HEK293T (cell line): Measurements from ENCODE around the gene NPR3.

Experiments
- ARNT ChIP-seq: fragments of 450-650 bp; IDR thresholded peaks from 2 replicates; pipeline ENCODE4 v1.6.1; 2017; ENCODE audit warnings: mild to moderate bottlenecking
- BHLHE40 ChIP-seq: fragments of 450-650 bp; IDR thresholded peaks from 2 replicates; pipeline ENCODE4 v1.6.1; 2016; ENCODE audit warnings: mild to moderate bottlenecking, moderate library complexity, borderline replicate concordance
- CTBP1 ChIP-seq: fragments of 450-650 bp; IDR thresholded peaks from 2 replicates; pipeline ENCODE4 v1.6.1; 2016; ENCODE audit warnings: borderline replicate concordance
- ELF4 ChIP-seq: fragments of 450-650 bp; IDR thresholded peaks from 2 replicates; pipeline ENCODE4 v1.6.1; 2017; ENCODE audit warnings: antibody characterized with exemption
- FOXA1 ChIP-seq: fragments of 450-650 bp; IDR thresholded peaks from 2 replicates; pipeline ENCODE4 v1.6.1; 2016; ENCODE audit warnings: mild to moderate bottlenecking
- FOXK2 ChIP-seq: fragments of 450-650 bp; IDR thresholded peaks from 2 replicates; pipeline ENCODE4 v1.6.1; 2016; ENCODE audit warnings: mild to moderate bottlenecking
- FOXM1 ChIP-seq: fragments of 450-650 bp; IDR thresholded peaks from 2 replicates; pipeline ENCODE4 v1.6.1; 2017; ENCODE audit warnings: mild to moderate bottlenecking, borderline replicate concordance
- LEF1 ChIP-seq: fragments of 450-650 bp; IDR thresholded peaks from 2 replicates; pipeline ENCODE4 v1.6.1; 2017; ENCODE audit warnings: mild to moderate bottlenecking, borderline replicate concordance
- SUZ12 ChIP-seq: fragments of 450-650 bp; IDR thresholded peaks from 2 replicates; pipeline ENCODE4 v1.6.1; 2016; ENCODE audit warnings: mild to moderate bottlenecking
- ZNF384 ChIP-seq: fragments of 450-650 bp; IDR thresholded peaks from 2 replicates; pipeline ENCODE4 v1.6.1; 2016

DNA sequence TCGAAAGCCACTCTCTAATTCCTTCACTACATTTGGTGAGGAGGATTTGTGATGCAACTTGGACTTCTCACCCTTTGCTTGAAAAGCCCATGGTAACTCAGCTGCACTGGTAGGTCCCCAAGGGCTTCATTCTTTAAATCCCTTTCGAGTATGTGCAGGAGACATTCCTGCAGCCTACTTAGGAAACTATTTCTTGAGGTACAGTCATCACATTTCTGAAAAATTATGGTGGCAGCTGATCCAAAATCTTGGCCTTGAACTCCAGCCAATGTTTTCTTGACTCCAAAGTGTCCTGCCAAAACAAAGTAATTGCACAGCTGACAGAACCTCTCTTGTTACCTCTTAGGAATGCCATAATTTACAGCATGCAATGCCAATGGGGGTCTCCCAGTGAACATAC is 99.7 kb downstream of the NPR3 start:
- TF ChIP-seq BHLHE40 (no peak), FOXK2 (no peak), FOXM1 (no peak), ELF4 (no peak), FOXA1 (no peak), CTBP1 (no peak), ZNF384 (no peak), LEF1 (no peak), SUZ12 (no peak), ARNT (no peak)
